Adrenal gland (tissue), 5 donors: ENCODE data around the gene WDR4.

ENCODE experiments used
- POLR2A ChIP-seq, 2 donors: fragments of 450-650 bp; IDR thresholded peaks; one replicate each; pipeline ENCODE4 v1.6.1; 2017; ENCODE audit warnings: antibody characterized with exemption in 2 of 2, mild to moderate bottlenecking in 2 of 2, moderate library complexity in 1 of 2
- TF ChIP-seq, protein P1 (sequence below), 6 experiments: fragments of 450-650 bp in 4 of 6; fragments of 200-600 bp in 2 of 6; sonication (generic) in 1 of 6; IDR thresholded peaks; 1 replicate in 5 of 6; 2 replicates in 1 of 6; pipeline versions ENCODE4 v1.5.1 to v1.8.0; 2016 to 2021; ENCODE audit warnings: antibody characterized with exemption in 6 of 6, mild to moderate bottlenecking in 2 of 6, moderate library complexity in 1 of 6
- donor health status: DM: no; HTN: no; CAD: no.

- TF ChIP-seq, protein P1, sequence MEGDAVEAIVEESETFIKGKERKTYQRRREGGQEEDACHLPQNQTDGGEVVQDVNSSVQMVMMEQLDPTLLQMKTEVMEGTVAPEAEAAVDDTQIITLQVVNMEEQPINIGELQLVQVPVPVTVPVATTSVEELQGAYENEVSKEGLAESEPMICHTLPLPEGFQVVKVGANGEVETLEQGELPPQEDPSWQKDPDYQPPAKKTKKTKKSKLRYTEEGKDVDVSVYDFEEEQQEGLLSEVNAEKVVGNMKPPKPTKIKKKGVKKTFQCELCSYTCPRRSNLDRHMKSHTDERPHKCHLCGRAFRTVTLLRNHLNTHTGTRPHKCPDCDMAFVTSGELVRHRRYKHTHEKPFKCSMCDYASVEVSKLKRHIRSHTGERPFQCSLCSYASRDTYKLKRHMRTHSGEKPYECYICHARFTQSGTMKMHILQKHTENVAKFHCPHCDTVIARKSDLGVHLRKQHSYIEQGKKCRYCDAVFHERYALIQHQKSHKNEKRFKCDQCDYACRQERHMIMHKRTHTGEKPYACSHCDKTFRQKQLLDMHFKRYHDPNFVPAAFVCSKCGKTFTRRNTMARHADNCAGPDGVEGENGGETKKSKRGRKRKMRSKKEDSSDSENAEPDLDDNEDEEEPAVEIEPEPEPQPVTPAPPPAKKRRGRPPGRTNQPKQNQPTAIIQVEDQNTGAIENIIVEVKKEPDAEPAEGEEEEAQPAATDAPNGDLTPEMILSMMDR (IDR thresholded peaks at IDR 0.05): no peak
- TF ChIP-seq POLR2A (IDR thresholded peaks at IDR 0.05): no peak
Measured at GRCh38 chr21:42878678-42878992, 704 bp downstream of the WDR4 start.
